ENCODE data around the gene GCK.

Gene GCK

DNA sequence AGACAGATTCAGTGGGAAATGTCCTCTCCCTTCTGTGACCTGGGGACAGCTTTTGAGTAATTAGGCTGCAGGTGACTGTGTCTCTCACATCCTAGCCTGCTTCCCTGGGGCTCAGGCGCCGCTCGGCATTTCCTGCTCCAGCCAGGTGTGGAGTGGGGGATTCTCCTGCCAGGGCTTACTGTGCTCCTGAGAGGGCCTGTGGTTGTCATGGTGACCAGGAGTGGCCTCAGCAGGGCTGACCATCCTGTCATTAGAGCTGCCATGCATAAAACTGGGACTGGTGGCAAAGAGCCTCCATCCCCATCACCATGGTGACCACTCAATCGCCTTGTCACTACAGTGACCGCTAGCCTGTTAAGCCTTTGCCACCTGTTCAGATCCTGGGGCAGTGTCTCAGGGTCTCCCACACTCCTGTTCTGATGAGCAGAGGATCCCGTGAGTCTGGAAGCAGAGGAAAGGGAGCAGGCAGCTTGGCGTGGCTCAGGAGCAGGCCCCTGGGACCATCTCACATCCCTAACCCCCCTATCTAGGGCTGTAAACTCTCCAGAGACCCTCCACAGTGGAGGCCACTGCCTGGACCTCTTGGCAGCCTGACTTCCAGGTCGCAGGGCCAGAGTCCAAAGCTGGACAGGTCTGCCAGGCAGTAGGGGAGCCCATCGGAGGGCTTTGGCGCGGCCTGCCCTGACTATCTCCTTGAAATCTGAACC lies at the start of gene GCK:
GCK (minus strand) TSS at position 154 of the 707 bp plus-strand sequence. CDS start 486 bp downstream, outside the sequence.
- TF ChIP-seq, protein P1, sequence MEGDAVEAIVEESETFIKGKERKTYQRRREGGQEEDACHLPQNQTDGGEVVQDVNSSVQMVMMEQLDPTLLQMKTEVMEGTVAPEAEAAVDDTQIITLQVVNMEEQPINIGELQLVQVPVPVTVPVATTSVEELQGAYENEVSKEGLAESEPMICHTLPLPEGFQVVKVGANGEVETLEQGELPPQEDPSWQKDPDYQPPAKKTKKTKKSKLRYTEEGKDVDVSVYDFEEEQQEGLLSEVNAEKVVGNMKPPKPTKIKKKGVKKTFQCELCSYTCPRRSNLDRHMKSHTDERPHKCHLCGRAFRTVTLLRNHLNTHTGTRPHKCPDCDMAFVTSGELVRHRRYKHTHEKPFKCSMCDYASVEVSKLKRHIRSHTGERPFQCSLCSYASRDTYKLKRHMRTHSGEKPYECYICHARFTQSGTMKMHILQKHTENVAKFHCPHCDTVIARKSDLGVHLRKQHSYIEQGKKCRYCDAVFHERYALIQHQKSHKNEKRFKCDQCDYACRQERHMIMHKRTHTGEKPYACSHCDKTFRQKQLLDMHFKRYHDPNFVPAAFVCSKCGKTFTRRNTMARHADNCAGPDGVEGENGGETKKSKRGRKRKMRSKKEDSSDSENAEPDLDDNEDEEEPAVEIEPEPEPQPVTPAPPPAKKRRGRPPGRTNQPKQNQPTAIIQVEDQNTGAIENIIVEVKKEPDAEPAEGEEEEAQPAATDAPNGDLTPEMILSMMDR (conservative IDR thresholded peaks at IDR 0.05; ENCODE audit: control insufficient read depth, insufficient read depth, low read depth, low read length), result no peak
- no peak for DNase-seq (ENCODE audit: low read depth)

GRCh38 chr7:44238116-44238695 lies 49.0 kb upstream of the GCK start:
- no peak overlapping the region for H3K4me3 ChIP-seq (ENCODE audit: control insufficient read depth, low read depth, low read length)
- no peak for DNase-seq (ENCODE audit: low read depth)
- TF ChIP-seq, protein P1 (conservative IDR thresholded peaks at IDR 0.05; ENCODE audit: control insufficient read depth, insufficient read depth, low read depth, low read length), result no peak

More for the DNA sequence above, at the start of gene GCK:
- H3K4me3 ChIP-seq (ENCODE audit: control insufficient read depth, low read depth, low read length), result no peak within 1 kb of the TSS

- no peak overlapping the region for H3K4me3 ChIP-seq (ENCODE audit: control insufficient read depth, low read depth, low read length)
- DNase-seq (ENCODE audit: low read depth), result no peak
- TF ChIP-seq, protein P1 (conservative IDR thresholded peaks at IDR 0.05; ENCODE audit: control insufficient read depth, insufficient read depth, low read depth, low read length), result no peak
Measured at GRCh38 chr7:44237696-44238095, 48.5 kb upstream of the GCK start.

- TF ChIP-seq, protein P1 (conservative IDR thresholded peaks at IDR 0.05; ENCODE audit: control insufficient read depth, insufficient read depth, low read depth, low read length), result no peak
- no peak for DNase-seq (ENCODE audit: low read depth)
- no peak overlapping the region for H3K4me3 ChIP-seq (ENCODE audit: control insufficient read depth, low read depth, low read length)
Measured at GRCh38 chr7:44236333-44236728, 47.1 kb upstream of the GCK start.

GRCh38 chr7:44235582-44236332 lies 46.5 kb upstream of the GCK start:
- H3K4me3 ChIP-seq (ENCODE audit: control insufficient read depth, low read depth, low read length), result no peak overlapping the region
- TF ChIP-seq, protein P1 (conservative IDR thresholded peaks at IDR 0.05; ENCODE audit: control insufficient read depth, insufficient read depth, low read depth, low read length), result no peak
- DNase-seq (ENCODE audit: low read depth), result no peak

DNA sequence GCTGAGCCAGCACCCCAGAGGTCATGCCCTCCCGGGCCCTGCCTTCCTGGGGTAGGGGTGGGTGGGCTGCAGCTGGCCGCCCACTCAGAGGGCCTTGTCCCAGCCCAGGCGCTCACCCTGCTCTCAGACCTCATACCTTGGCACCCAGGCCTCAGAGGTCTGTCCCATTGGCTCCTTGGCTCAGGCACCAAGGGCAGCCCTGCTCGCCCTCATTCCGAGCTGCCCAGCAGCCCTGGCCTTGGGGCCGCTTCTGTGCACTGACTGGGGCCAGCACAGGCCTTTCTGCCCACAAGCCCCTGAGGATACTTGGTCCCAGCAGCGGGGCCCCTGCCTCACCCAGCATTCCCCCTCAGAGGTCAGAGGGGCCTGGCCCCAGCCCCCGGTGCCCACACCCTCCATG lies 45.8 kb upstream of the GCK start:
- H3K4me3 ChIP-seq (ENCODE audit: control insufficient read depth, low read depth, low read length), result no peak overlapping the region
- no peak for DNase-seq (ENCODE audit: low read depth)
- TF ChIP-seq, protein P1 (conservative IDR thresholded peaks at IDR 0.05; ENCODE audit: control insufficient read depth, insufficient read depth, low read depth, low read length), result no peak
